NT2/D1 (cell line): ENCODE measurements around the gene COG1.

Experiments used
- YY1 ChIP-seq: IDR thresholded peaks from 2 replicates; pipeline ENCODE4 v1.6.1; 2011; ENCODE audit not compliant: insufficient read length, insufficient read depth
- ZNF274 ChIP-seq: IDR thresholded peaks from 2 replicates; pipeline ENCODE4 v1.6.1; 2011; ENCODE audit warnings: mild to moderate bottlenecking, low read depth, low read length

- TF ChIP-seq YY1 (no peak), ZNF274 (no peak)
Observed at GRCh38 chr17:73191443-73192205, 1.2 kb upstream of the COG1 start.
